IMR-90 (cell line): ENCODE measurements around the gene RNF112. TPM values are rescaled to one million over a fixed set of nuclear protein-coding genes. Genes with fewer than 3 reads are reported as not detected.
A peak's percentile ranks its signal among the peaks of the same experiment; 100 is the strongest.

Experiments used
- ATAC-seq: fragments of 200-7000 bp; cut with Tn5 transposase; 2 replicates; pipeline ENCODE4 v1.9.1; 2020; ENCODE audit warnings: low read depth, mild to moderate bottlenecking, moderate library complexity
- BruUV-seq: library from RNA; stranded (reverse); fragments of 400-500 nt; replicated peaks from 2 replicates; lab custom pipeline; 2021; lab: Mats Ljungman, UMichigan
- CTCF ChIA-PET: fragments of 300-600 bp; formaldehyde crosslinking; extraction: SDS; loops from one replicate; lab custom pipeline; 2021; ENCODE audit warnings: antibody characterized with exemption; lab: Yijun Ruan, JAX
- POLR2A ChIA-PET: fragments of 300-600 bp; sonication (Branson Sonifier 250); formaldehyde crosslinking; loops from one replicate; lab custom pipeline; 2022; ENCODE audit warnings: antibody characterized with exemption; ENCODE audit not compliant: unreplicated experiment; lab: Charles Lee
- DNase-seq: peaks from one replicate; pipeline ENCODE4 v3.0.0; 2013
- H2AFZ ChIP-seq: replicated peaks from 2 replicates; pipeline ENCODE3; 2013; ENCODE audit warnings: low read length, mild to moderate bottlenecking; ENCODE audit not compliant: poor library complexity
- H2AK5ac ChIP-seq: 2 replicates; pipeline ENCODE4 v1.6.1; 2013; ENCODE audit warnings: low read depth, low read length, inconsistent platforms
- H2AK9ac ChIP-seq: replicated peaks from 2 replicates; pipeline ENCODE3; 2013; ENCODE audit warnings: mild to moderate bottlenecking, low read depth, low read length, moderate library complexity; ENCODE audit not compliant: poor library complexity
- H2BK120ac ChIP-seq: 2 replicates; pipeline ENCODE4 v1.6.1; 2013; ENCODE audit warnings: low read depth, low read length, inconsistent platforms
- H2BK15ac ChIP-seq: 3 replicates; pipeline ENCODE4 v1.6.1; 2013; ENCODE audit warnings: low read depth, low read length, inconsistent platforms
- H2BK20ac ChIP-seq: 2 replicates; pipeline ENCODE4 v1.6.1; 2013; ENCODE audit warnings: low read depth, mild to moderate bottlenecking, inconsistent platforms, low read length, moderate library complexity
- H2BK5ac ChIP-seq: 2 replicates; pipeline ENCODE4 v1.6.1; 2013; ENCODE audit warnings: mild to moderate bottlenecking, low read depth, low read length, inconsistent platforms; ENCODE audit not compliant: poor library complexity, severe bottlenecking
- H3K14ac ChIP-seq: replicated peaks from 2 replicates; pipeline ENCODE4 v1.6.1; 2013; ENCODE audit warnings: low read depth, low read length, inconsistent platforms
- H3K18ac ChIP-seq: 2 replicates; pipeline ENCODE4 v1.6.1; 2013; ENCODE audit warnings: low read depth, low read length, control low read depth
- H3K23ac ChIP-seq: 2 replicates; pipeline ENCODE4 v1.6.1; 2013; ENCODE audit warnings: low read depth, low read length, inconsistent platforms
- H3K27ac ChIP-seq: 2 replicates; pipeline ENCODE4 v1.5.1; 2013; ENCODE audit warnings: mild to moderate bottlenecking, control low read depth, low read length; ENCODE audit not compliant: insufficient read depth
- H3K27me3 ChIP-seq: 2 replicates; pipeline ENCODE4 v1.6.1; 2013; ENCODE audit warnings: low read length; ENCODE audit not compliant: control insufficient read depth, insufficient read depth
- H3K36me3 ChIP-seq: 2 replicates; pipeline ENCODE4 v1.6.1; 2013; ENCODE audit warnings: low read length, mixed read lengths; ENCODE audit not compliant: control insufficient read depth, insufficient read depth
- H3K4ac ChIP-seq: 2 replicates; pipeline ENCODE4 v1.6.1; 2013; ENCODE audit warnings: low read depth, low read length, inconsistent platforms
- H3K4me1 ChIP-seq: 2 replicates; pipeline ENCODE4 v1.6.1; 2013; ENCODE audit warnings: low read length, mixed read lengths; ENCODE audit not compliant: control insufficient read depth, insufficient read depth
- H3K4me2 ChIP-seq: 2 replicates; pipeline ENCODE4 v1.6.1; 2013; ENCODE audit warnings: low read depth, mild to moderate bottlenecking, control low read depth, low read length, moderate library complexity
- H3K4me3 ChIP-seq: 2 replicates; pipeline ENCODE4 v1.5.1; 2013; ENCODE audit warnings: low read depth, mild to moderate bottlenecking, control low read depth, low read length, moderate library complexity; ENCODE audit not compliant: insufficient read depth
- H3K56ac ChIP-seq: 2 replicates; pipeline ENCODE4 v1.6.1; 2013; ENCODE audit warnings: low read length, inconsistent platforms; ENCODE audit not compliant: insufficient read depth; ENCODE audit errors: extremely low read depth
- H3K79me1 ChIP-seq, 2 experiments: 2 replicates each; pipeline ENCODE4 v1.6.1; 2013; ENCODE audit warnings: low read length in 2 of 2, inconsistent platforms in 1 of 2, low read depth in 1 of 2
- H3K9ac ChIP-seq: 2 replicates; pipeline ENCODE4 v1.6.1; 2013; ENCODE audit warnings: low read depth, low read length, control low read depth
- H3K9me1 ChIP-seq: 2 replicates; pipeline ENCODE4 v1.6.1; 2013; ENCODE audit warnings: low read length, inconsistent platforms; ENCODE audit not compliant: insufficient read depth
- H3K9me3 ChIP-seq: 2 replicates; pipeline ENCODE4 v1.6.1; 2013; ENCODE audit warnings: low read length; ENCODE audit not compliant: control insufficient read depth, insufficient read depth
- H4K20me1 ChIP-seq: 2 replicates; pipeline ENCODE4 v1.6.1; 2013; ENCODE audit warnings: low read length, inconsistent platforms; ENCODE audit not compliant: insufficient read depth
- H4K5ac ChIP-seq: 2 replicates; pipeline ENCODE4 v1.6.1; 2013; ENCODE audit warnings: mild to moderate bottlenecking, low read depth, low read length, control low read depth
- H4K8ac ChIP-seq, 2 experiments: 2 replicates each; pipeline ENCODE4 v1.6.1; 2013; ENCODE audit warnings: low read depth in 2 of 2, low read length in 2 of 2, control low read depth in 1 of 2, inconsistent platforms in 1 of 2
- H4K91ac ChIP-seq: 2 replicates; pipeline ENCODE4 v1.6.1; 2013; ENCODE audit warnings: low read depth, low read length, inconsistent platforms; ENCODE audit not compliant: insufficient read depth
- CEBPB ChIP-seq: IDR thresholded peaks from 2 replicates; pipeline ENCODE4 v1.6.1; 2012; ENCODE audit warnings: low read depth, low read length, improper control_type of control experiment
- MAFK ChIP-seq: IDR thresholded peaks from 2 replicates; pipeline ENCODE4 v1.6.1; 2012; ENCODE audit warnings: low read depth, low read length, improper control_type of control experiment
- MXI1 ChIP-seq: IDR thresholded peaks from 2 replicates; pipeline ENCODE4 v1.6.1; 2012; ENCODE audit warnings: low read depth, mild to moderate bottlenecking, low read length, moderate library complexity, borderline replicate concordance
- RAD21 ChIP-seq: IDR thresholded peaks from 2 replicates; pipeline ENCODE4 v1.6.1; 2012; ENCODE audit warnings: low read length, improper control_type of control experiment
- WGBS, 2 experiments: methylation state at CpG; one replicate each; pipeline versions ENCODE4 v1.1.5 to v1.1.7; 2013; ENCODE audit warnings: missing lambda C conversion rate in 2 of 2; ENCODE audit not compliant: insufficient read length in 1 of 2; ENCODE audit errors: extremely low coverage in 2 of 2; 5-methylcytosine and 5-hydroxymethylcytosine counted together
- dilution Hi-C: fragments of 300-500 bp; cut with HindIII; formaldehyde crosslinking; loops from one replicate; pipeline ENCODE4 v1.14.3; 2018; ENCODE audit warnings: low sequenced_read_pairs; ENCODE audit not compliant: unreplicated experiment
- in situ Hi-C: fragments of 300-500 bp; cut with MboI; formaldehyde crosslinking; loops from 3 replicates; pipeline ENCODE4 v1.14.3; 2019; ENCODE audit warnings: low sequenced_read_pairs, inconsistent platforms, mixed read lengths
- intact Hi-C: fragments of 100-400 bp; cut with micrococcal nuclease; formaldehyde crosslinking; loops from 2 replicates; pipeline ENCODE4 v1.10.0; 2022
- polyA plus RNA-seq, 3 experiments: library from polyadenylated mRNA; depleted of rRNA; stranded (reverse); fragments of >200 nt; gene quantifications; 2 replicates each; pipeline ENCODE4 v1.2.3, GENCODE V29; 2012; ENCODE audit warnings: low replicate concordance in 1 of 3
- total RNA-seq: library from RNA; depleted of rRNA; stranded (reverse); fragments of >200 nt; gene quantifications from 2 replicates; pipeline ENCODE4 v1.2.3, GENCODE V29; 2012
- TF ChIP-seq, protein P1 (sequence below): conservative IDR thresholded peaks from 2 replicates; pipeline ENCODE4 v1.5.1; 2012; ENCODE audit warnings: mild to moderate bottlenecking, low read depth, low read length, improper control_type of control experiment

The RNF112 gene
- total and polyA plus RNA-seq, 2 of the 4 experiments (the other 2 are of a cell fraction) = 2.5 to 5.7 TPM

DNA sequence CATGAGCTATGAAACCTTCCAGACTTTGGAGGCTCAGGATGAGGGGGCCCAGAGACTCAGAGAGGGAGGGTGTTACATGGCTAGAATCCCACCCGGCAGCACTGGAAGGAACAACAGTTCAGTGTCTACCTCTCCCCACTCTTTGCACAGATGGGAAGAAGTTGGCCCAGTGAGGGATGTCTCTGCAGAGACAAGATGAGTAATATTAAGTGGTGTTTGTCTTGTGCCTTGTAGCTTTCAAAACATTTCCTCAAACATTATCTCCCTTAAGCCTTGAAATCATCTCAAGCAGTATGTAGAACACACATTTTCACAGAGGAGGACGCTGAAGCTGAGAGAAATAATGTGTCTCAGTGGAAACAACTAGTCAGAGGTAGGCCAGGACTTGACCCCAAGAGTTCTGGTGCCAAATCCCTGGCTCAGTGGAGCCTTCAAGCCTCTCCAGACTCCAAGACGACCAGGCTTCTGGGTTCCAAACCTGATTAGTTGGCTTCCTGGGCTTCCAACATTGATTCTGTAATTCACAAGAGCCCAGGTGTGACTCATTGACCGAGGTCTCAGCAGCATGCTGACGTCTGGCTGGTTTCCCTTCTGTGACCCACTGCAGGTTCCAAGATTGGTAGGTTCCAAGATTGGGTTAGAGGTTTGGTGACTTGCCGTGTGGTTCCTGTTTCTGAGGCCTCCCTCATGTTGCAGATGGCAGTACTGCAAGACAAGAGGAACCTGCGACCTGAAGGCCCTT is 7.4 kb downstream of the RNF112 start:
- Histone ChIP-seq H2AFZ (no peak overlapping the region), H2AK5ac (no peak overlapping the region), H3K4me2 (no peak overlapping the region), H3K4me3 (no peak overlapping the region), H2BK20ac (no peak overlapping the region), H3K4me1 (peaks cover 5% of the 10 kb centered on the region), H2BK5ac (no peak overlapping the region), H4K91ac (no peak overlapping the region), H3K14ac (0 out of 2 replicates have a peak overlapping the region, but pooled peaks have one; percentile 21), H3K79me1 (no peaks in the 10 kb centered on the region), H3K27me3 (peaks cover 3% of the 10 kb centered on the region), H3K56ac (no peak overlapping the region), H3K23ac (no peak overlapping the region), H2AK9ac (no peak overlapping the region), H2BK15ac (no peak overlapping the region), H3K36me3 (no peaks in the 10 kb centered on the region), H3K4ac (no peak overlapping the region), H3K9me3 (no peaks in the 10 kb centered on the region; the same call in 1 of the 2 replicates), H3K18ac (no peak overlapping the region), H3K9ac (no peak overlapping the region), H3K27ac (no peak overlapping the region), H4K8ac (no peak overlapping the region), H4K5ac (no peak overlapping the region), H2BK120ac (no peak overlapping the region), H3K9me1 (no peaks in the 10 kb centered on the region), H4K20me1 (no peaks in the 10 kb centered on the region)
- TF ChIP-seq MAFK (no peak), CEBPB (no peak), RAD21 (no peak), MXI1 (no peak)
- TF ChIP-seq, protein P1, sequence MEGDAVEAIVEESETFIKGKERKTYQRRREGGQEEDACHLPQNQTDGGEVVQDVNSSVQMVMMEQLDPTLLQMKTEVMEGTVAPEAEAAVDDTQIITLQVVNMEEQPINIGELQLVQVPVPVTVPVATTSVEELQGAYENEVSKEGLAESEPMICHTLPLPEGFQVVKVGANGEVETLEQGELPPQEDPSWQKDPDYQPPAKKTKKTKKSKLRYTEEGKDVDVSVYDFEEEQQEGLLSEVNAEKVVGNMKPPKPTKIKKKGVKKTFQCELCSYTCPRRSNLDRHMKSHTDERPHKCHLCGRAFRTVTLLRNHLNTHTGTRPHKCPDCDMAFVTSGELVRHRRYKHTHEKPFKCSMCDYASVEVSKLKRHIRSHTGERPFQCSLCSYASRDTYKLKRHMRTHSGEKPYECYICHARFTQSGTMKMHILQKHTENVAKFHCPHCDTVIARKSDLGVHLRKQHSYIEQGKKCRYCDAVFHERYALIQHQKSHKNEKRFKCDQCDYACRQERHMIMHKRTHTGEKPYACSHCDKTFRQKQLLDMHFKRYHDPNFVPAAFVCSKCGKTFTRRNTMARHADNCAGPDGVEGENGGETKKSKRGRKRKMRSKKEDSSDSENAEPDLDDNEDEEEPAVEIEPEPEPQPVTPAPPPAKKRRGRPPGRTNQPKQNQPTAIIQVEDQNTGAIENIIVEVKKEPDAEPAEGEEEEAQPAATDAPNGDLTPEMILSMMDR = 0 out of 2 replicates have a peak, but pooled peaks have one; percentile 9
- intact Hi-C loops = no loop called here
- WGBS, 2 experiments = 82% methylated on average over 2 of the region's 7 CpGs; no CpG with 5 or more reads in 1 of the 2 experiments
- in situ Hi-C loops = no loop called here
- peak; percentile 49 for ATAC-seq
- BruUV-seq = no TSS peak
- dilution Hi-C loops = no loop called here
- DNase-seq = peak; percentile 62
- ChIA-PET POLR2A (no interaction called here), CTCF (interaction anchor here (1.0 to 1.2 kb wide), 2 partner anchors 10 to 12 kb away, joined by 3 read pairs; no protein-coding TSS in a partner anchor)
